HG02970 (cell line): ENCODE results near the gene JAK1.
"Not testable (repeated sequence)": the region's sequence is repeated elsewhere in the genome, so short reads cannot be mapped to it uniquely, and the experiment has no call there.

Experiments used
- ATAC-seq: cut with Tn5 transposase; IDR thresholded peaks from one replicate; pipeline ENCODE4 v1.9.1; 2021; ENCODE audit warnings: mild to moderate bottlenecking, moderate library complexity, moderate number of reproducible peaks; ENCODE audit not compliant: unreplicated experiment, low FRiP score

The JAK1 gene

GRCh38 chr1:64844609-64845008 is 121.7 kb downstream of the JAK1 start:
- no peak for ATAC-seq

- no peak for ATAC-seq
Observed at GRCh38 chr1:64844175-64844574, 122.2 kb downstream of the JAK1 start.

- no peak for ATAC-seq
Observed at GRCh38 chr1:64843675-64844074, 122.7 kb downstream of the JAK1 start.

GRCh38 chr1:64842224-64842623 is 124.1 kb downstream of the JAK1 start:
- no peak for ATAC-seq

GRCh38 chr1:64841330-64842065 is 124.9 kb downstream of the JAK1 start:
- no peak for ATAC-seq

- ATAC-seq: no peak
Observed at GRCh38 chr1:64839732-64840405, 126.5 kb downstream of the JAK1 start.

- ATAC-seq: no peak
Observed at GRCh38 chr1:64839261-64839660, 127.1 kb downstream of the JAK1 start.

- ATAC-seq: no peak
Observed at GRCh38 chr1:64838486-64838885, 127.9 kb downstream of the JAK1 start.

GRCh38 chr1:64836802-64837201 is 129.5 kb downstream of the JAK1 start:
- ATAC-seq: no peak

- ATAC-seq: no peak
Observed at GRCh38 chr1:64834734-64835133, 131.6 kb downstream of the JAK1 start.

GRCh38 chr1:64830030-64830651 is 136.2 kb downstream of the JAK1 start:
- no peak for ATAC-seq

GRCh38 chr1:64829411-64830029 is 136.8 kb downstream of the JAK1 start:
- ATAC-seq: no peak

GRCh38 chr1:64828829-64829228 is 137.5 kb downstream of the JAK1 start:
- ATAC-seq: no peak

GRCh38 chr1:64826991-64827390 is 139.4 kb downstream of the JAK1 start:
- ATAC-seq: no peak

- ATAC-seq: no peak
Observed at GRCh38 chr1:64823691-64824476, 142.5 kb downstream of the JAK1 start.

- ATAC-seq: no peak
Observed at GRCh38 chr1:64822621-64823020, 143.7 kb downstream of the JAK1 start.

GRCh38 chr1:64820572-64820971 is 145.8 kb downstream of the JAK1 start:
- ATAC-seq: not testable (repeated sequence)

- ATAC-seq: not testable (repeated sequence)
Observed at GRCh38 chr1:64817364-64817763, 149.0 kb downstream of the JAK1 start.

- ATAC-seq: no peak
Observed at GRCh38 chr1:64814427-64814826, 151.9 kb downstream of the JAK1 start.

- ATAC-seq: no peak
Observed at GRCh38 chr1:64811131-64811530, 155.2 kb downstream of the JAK1 start.
